Mononuclear cell (primary cell): ENCODE data around the gene GLB1L3. TPM values are rescaled to one million over a fixed set of nuclear protein-coding genes. Genes with fewer than 3 reads are reported as not detected.
"Not testable (repeated sequence)": the region's sequence is repeated elsewhere in the genome, so short reads cannot be mapped to it uniquely, and the experiment has no call there.

Experiments used
- H3K27me3 ChIP-seq: 2 replicates; pipeline ENCODE4 v1.6.0; 2011; ENCODE audit warnings: low read length, control low read depth; ENCODE audit not compliant: insufficient read depth
- H3K4me1 ChIP-seq: 2 replicates; pipeline ENCODE4 v1.5.1; 2011; ENCODE audit warnings: mild to moderate bottlenecking, low read length, control low read depth; ENCODE audit not compliant: insufficient read depth
- H3K4me3 ChIP-seq: 2 replicates; pipeline ENCODE4 v1.5.1; 2011; ENCODE audit warnings: mild to moderate bottlenecking, low read length, moderate library complexity
- H3K9me3 ChIP-seq: 2 replicates; pipeline ENCODE4 v1.5.1; 2011; ENCODE audit warnings: low read depth, mild to moderate bottlenecking, control low read depth, low read length
- total RNA-seq: library from RNA; depleted of rRNA; stranded (reverse); fragments of >200 nt; gene quantifications from one replicate; pipeline ENCODE4 v1.2.3, GENCODE V29; 2012

Gene GLB1L3
- total RNA-seq, 1 donor = 0.52 TPM

DNA sequence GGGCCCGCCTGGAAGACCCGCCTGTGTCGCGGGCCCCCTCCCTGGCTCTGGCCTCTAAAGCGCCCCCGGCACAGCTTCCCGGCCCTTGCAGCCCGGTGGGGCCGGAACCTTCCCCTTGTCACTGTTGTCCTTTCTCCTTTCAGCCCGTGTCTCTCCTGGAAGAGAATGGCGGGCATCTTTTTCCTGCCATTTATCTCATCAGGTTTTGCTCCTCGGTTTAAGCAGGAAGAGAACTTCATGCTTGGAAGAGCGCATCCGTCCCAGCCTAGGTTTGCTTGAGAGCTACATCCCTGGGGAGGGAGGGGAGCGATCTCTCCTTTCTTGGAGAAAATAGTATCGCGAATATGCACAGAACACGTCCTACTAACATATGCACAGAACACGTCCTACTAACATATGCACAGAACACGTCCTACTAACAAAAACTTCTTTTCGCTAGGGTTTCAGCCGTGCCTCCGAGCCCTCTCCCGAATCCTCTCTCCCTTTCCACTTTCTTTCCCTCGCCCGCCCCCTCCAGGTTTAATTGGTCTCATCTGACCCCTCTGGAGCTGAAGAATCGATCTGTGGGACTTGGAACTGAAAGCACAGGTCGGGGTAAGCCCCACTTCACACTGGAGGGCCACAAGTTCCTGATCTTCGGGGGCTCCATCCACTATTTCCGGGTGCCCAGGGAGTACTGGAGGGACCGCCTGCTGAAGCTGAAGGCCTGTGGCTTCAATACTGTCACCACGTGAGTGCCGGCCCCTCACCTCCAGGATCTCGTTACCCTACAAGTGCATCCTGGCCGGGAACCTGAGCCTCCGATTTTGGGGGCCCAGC, 1.2 kb downstream of the GLB1L3 start:
- no peak overlapping the region for H3K4me3 ChIP-seq
- H3K27me3 ChIP-seq = peaks cover 80% of the 10 kb centered on the region

DNA sequence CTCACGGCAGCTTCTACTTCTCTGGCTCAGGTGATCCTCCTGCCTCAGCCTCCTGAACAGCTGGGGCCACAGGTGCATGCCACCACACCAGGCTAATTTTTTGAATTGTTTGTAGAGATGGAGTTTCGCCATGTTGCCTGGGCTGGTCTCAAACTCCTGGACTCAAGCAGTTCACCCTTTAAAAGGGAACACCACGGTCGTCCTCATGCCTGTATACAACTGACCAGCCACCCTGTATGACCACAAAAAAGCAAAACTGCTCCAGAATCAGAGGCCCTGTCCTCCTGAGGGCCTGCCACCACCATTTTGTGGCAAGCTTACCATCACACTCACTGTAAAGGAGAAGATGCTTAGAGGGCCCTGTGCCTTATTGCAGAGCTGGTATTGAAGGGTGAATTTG, 2.2 kb downstream of the GLB1L3 start:
- H3K9me3 ChIP-seq = no peaks in the 10 kb centered on the region
- H3K4me3 ChIP-seq = no peak overlapping the region
- H3K27me3 ChIP-seq = peaks cover 70% of the 10 kb centered on the region
- H3K4me1 ChIP-seq = peaks cover 22% of the 10 kb centered on the region

More for the DNA sequence above, 1.2 kb downstream of the GLB1L3 start:
- Histone ChIP-seq H3K9me3 (no peaks in the 10 kb centered on the region), H3K4me1 (peaks cover 25% of the 10 kb centered on the region)

DNA sequence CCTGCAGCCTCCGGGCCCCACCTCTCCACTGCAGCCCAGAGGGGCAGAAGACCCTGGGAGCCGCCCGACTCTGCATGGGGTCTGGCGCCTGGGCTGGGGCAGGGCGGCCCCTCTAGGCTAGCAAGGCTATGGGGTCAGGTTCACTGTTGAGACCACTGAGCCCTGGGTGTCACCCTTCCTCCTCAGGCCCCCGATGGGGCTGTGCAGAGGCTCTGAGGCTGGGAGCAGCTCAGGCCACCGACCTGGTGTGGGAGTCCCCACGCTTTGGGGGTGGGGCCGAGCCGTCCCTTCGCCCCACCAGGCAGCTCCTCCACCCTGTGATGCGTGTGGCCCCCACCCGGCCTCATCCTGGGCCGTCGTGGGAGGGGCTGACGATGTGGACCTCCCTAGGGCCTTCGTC, 5.5 kb downstream of the GLB1L3 start:
- peaks cover 39% of the 10 kb centered on the region for H3K27me3 ChIP-seq
- not testable (repeated sequence) for H3K4me1 ChIP-seq, H3K9me3 ChIP-seq, H3K4me3 ChIP-seq

DNA sequence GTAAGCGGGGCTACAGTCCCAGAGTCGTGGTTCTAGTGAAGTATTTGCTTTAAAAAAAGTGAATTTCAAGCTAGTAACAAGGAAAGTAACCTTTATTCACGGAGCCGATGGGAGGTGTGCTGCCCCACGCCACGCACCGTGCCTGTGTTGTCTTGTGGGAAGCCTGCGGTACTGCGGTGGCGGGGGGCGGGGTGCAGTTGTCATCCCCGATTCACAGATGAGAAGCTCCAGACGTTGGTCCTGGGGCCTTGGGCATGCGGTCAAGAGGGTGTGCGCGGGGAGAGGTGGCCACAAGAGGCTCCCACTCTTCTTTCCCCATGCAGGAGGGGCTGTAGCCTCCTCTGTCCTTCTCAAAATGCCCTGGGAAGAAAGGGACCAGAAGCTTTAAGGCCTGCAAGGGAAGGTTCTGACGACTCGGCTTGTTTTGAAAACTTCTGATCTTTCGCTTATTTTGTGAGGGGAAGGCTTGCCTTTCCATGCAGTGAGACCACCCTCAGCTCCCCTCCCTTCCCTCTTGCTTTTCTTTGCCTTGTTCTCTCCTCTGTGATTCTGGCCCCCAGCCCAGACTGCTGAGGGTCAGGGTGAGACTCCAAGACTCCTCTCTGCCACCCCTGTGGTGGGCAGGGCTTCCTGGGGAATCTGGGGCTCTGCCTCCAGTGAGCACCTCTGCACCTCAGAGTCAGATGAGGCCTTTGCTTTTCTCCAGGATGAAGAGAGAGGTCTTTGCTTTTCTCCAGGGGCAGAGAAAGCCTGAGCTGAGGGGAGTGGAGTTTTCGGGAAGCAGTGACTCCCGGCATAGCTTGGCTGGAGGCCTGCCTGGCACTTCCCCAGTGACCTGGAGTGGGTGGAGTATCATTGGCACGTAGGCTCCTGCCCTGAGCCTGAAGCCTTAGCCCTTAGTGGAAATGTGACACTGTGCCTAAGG, 6.2 kb downstream of the GLB1L3 start:
- Histone ChIP-seq H3K27me3 (peaks cover 32% of the 10 kb centered on the region), H3K4me3 (no peak overlapping the region), H3K9me3 (no peaks in the 10 kb centered on the region), H3K4me1 (peaks cover under 1% of the 10 kb centered on the region)

DNA sequence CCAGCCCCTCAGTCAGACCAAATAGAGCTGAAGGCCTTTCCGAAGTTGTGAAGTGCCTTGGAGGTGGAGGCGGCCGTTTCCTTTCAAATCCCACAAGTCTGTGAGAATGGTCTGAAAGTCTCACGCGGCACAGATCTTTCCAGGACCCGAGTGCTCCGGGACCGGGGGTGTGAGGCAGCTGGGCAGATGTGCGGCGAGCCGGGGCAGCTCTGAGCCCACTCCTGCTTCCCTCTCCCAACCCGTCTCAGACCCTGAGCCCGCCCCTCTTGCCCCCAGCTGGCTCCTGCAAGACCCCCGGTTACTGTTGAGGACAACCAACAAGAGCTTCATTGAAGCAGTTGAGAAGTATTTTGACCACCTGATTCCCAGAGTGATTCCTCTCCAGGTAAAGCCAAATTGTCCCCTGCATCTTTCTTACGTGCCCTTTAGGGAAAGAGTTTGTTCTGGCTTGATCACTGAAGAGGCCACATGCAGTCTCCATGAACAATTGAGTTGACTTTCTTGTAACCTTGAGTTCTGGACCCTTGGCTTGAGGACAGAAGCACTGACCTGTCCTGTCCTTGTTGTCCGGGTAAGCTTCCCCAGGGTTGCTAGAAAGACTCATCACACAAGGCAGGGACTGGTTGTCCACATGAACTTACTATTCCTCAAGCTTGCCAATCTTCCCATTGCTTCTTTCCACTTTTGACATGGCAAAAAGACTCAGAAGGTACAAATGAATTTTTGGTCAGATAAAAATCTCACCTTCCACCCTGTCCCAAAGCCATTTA, 7.5 kb downstream of the GLB1L3 start:
- Histone ChIP-seq H3K4me1 (no peaks in the 10 kb centered on the region), H3K27me3 (peaks cover 20% of the 10 kb centered on the region), H3K4me3 (no peak overlapping the region), H3K9me3 (no peaks in the 10 kb centered on the region)

DNA sequence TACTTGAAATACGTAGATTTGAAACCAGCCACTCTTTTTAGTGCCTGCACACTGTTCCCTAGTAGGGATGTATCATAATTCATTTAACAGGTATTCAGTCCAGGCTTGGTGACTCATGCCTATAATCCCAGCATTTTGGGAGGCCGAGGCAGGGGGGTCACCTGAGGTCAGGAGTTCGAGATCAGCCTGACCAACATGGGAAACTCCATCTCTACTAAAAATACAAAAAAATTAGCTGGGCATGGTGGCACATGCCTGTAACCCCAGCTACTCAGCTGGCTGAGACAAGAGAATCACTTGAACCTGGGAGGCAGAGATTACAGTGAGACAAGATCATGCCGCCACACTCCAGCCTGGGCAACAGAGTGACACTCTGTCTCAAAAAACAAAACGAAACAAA, 8.2 kb downstream of the GLB1L3 start:
- not testable (repeated sequence) for H3K9me3 ChIP-seq, H3K4me3 ChIP-seq, H3K4me1 ChIP-seq
- peaks cover 14% of the 10 kb centered on the region for H3K27me3 ChIP-seq

DNA sequence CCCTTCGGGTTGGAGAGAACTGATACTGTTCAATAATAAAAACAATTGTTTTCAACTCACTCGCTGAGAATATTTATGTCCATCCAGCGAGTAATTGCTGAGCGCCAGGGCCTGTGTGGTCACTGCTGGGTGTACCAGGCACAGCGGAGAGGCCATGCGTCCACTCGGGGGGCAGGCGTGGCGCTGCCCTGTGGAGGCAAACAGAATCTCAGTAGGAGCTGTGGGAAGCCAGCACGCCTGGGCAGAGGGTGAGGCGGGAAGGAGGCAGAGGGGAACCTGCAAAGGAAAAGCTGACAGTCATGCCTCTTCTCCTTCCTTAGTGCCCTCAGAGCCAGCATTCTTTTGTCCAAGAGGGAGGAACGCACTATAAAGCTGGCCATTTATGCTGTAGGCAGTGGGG, 11.4 kb downstream of the GLB1L3 start:
- Histone ChIP-seq H3K9me3 (no peaks in the 10 kb centered on the region), H3K4me1 (no peaks in the 10 kb centered on the region), H3K4me3 (no peak overlapping the region), H3K27me3 (no peaks in the 10 kb centered on the region)

DNA sequence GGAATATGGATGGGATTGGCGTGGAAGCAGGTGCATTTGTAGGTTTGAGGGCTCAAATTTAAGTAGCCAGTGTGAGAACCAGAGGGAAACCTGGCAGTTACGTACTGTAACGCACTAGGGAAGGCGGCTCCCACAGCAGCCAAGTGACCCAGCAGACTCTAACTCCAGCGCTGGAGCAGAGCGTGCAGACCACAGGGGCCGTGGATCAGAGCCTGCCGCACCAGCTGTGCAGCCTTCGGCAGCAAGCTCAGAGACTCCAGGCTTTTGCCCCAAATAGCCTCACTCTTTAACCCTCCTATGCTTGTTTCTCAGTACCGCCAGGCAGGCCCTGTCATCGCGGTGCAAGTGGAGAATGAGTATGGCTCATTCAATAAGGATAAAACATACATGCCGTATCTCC, 12.3 kb downstream of the GLB1L3 start:
- Histone ChIP-seq H3K4me1 (no peaks in the 10 kb centered on the region), H3K27me3 (no peaks in the 10 kb centered on the region), H3K4me3 (no peak overlapping the region), H3K9me3 (no peaks in the 10 kb centered on the region)

DNA sequence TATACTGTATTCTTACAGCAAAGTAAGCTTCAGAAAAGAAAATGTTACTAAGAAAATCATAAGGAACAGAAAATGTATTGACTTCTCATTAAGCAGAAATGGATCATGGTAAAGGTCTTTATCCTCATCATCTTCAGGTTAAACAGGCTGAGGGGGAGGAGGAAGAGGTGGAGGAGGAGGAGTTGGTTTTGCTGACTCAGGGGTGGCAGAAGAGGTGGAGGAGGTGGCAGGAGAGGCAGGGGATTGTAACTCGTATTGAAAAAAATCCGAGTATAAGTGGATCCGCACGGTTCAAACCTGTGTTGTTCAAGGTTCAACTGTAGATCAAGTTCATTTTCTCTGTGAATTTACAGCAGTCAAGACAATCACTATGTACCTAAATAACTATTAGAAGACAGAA, 13.0 kb downstream of the GLB1L3 start:
- Histone ChIP-seq H3K4me3 (no peak overlapping the region), H3K27me3 (no peaks in the 10 kb centered on the region), H3K4me1 (no peaks in the 10 kb centered on the region), H3K9me3 (no peaks in the 10 kb centered on the region)

DNA sequence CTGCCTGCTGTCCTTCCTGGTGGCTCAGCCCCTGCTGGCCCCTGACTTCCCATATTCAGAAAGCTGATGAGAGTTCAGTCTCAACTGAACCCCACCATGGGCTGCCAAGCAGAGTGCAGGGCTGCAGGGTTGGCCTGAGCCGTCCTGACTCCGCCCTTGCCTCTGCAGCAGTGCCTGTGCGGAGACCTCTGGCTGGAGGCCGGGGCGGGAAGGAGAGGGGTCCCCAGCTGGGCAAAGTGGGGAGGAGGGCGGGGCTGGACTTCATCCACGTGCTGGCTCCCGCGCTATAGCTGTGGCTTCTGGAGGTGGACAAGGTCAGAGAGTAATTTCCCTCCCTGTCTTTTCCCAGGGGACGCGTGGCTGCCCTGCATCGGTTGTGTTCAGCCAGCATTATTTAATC, 13.6 kb downstream of the GLB1L3 start:
- no peaks in the 10 kb centered on the region for H3K4me1 ChIP-seq
- no peak overlapping the region for H3K4me3 ChIP-seq
- no peaks in the 10 kb centered on the region for H3K27me3 ChIP-seq
- H3K9me3 ChIP-seq = no peaks in the 10 kb centered on the region

DNA sequence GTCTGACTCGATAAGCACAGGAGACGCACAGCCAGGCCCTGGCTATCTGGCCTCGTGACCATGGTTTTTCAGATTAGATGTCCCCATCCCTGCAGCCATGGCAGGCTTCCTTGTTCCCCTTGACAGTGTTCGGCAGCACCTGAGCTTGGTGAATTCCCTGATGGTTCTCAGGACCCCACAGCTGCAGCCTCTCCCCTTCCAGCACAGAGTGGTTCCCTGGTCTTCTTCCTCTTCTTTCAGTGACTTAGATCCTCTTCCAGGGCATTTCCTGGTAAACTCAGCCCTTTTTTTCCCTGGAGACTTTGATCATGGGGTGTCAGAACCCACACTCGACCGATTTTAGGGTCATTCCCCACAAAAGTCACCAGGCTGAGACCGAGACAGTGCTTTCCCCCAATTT, 14.5 kb downstream of the GLB1L3 start:
- H3K4me3 ChIP-seq = no peak overlapping the region
- H3K4me1 ChIP-seq = no peaks in the 10 kb centered on the region

DNA sequence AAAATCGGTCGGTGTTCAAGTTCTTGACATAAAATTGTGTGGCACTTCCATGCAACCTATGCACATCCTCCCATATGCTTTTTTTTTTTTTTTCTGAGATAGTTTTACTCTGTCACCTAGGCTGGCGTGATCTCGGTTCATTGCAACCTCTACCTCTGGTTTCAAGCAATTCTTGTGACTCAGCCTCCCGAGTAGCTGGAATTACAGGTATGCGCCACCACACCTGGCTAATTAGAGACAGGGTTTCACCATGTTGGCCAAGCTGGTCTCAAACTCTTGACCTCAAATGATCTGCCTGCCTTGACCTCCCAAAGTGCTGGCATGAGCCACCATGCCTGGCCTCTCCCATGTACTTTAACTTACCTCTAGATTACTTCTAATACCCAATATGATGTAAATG, 15.0 kb downstream of the GLB1L3 start:
- Histone ChIP-seq H3K27me3 (no peaks in the 10 kb centered on the region), H3K9me3 (no peaks in the 10 kb centered on the region), H3K4me1 (no peaks in the 10 kb centered on the region), H3K4me3 (no peak overlapping the region)

More for the DNA sequence above, 14.5 kb downstream of the GLB1L3 start:
- H3K27me3 ChIP-seq = no peaks in the 10 kb centered on the region
- no peaks in the 10 kb centered on the region for H3K9me3 ChIP-seq

DNA sequence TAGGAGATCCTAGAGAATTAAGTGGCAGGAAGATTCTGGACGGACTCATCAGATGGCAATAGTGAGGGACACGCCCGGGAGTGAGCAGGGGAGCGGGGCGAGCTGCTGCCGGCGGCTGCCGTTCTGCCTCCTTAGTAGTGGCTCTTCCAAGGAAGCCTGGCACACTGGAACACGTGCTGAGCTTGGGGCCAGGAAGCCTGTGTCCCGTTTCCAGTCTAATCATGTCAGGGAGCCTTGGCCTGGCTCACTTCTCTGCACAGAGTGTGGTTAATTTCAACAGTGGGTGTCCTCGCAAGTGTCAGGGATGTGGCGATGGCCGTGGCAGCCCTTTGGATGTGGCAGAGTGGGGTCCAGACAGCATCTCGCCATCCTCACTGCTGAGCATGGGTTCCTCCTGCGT, 16.5 kb downstream of the GLB1L3 start:
- Histone ChIP-seq H3K9me3 (no peaks in the 10 kb centered on the region), H3K4me1 (no peaks in the 10 kb centered on the region), H3K4me3 (no peak overlapping the region), H3K27me3 (no peaks in the 10 kb centered on the region)

DNA sequence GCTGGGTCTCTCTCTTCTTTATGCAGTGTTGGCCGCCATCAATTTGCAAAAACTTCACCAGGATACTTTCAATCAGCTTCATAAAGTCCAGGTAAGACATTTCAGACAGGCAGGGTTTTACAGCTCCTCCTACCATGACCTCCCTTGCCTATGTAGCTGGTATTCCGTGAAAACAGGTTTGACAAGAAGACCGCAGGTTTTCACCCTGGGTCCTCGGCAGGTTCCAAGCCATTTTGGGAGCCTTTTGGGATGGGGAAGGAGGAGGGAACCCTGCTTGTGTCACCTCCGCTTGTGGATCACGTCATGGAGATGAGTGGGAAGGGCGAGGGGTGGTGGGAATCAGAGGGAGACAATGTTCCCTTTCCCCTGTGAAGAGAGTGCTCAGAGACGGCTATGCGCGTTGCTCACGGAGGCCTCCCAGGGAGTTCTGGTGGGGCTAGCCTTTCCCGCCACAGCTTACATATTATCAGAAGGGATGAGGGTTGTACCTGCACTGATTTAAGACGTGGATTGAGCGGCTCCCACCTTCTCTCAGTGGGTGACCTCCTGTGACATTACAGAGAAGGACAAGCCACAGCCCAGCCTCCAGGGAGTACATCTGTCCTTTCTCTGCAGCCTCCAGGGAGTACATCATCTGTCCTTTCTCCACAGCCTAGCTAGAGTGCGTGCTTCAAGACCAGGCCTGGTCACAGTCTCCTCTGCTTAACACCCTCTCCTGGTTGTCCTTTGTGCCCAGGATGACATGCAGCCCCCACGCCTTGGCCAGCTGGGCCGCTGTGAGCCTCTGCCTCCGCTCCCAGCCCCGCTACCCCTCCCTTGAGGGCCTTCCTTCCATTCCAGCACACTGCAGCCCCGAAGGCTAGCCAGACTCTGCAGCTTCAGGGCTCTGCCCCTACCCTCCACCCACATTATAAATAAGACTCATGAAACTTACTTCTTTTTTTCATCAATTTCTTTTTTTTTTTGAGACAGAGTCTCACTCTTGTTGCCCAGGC, 17.2 kb downstream of the GLB1L3 start:
- Histone ChIP-seq H3K4me1 (no peaks in the 10 kb centered on the region), H3K27me3 (no peaks in the 10 kb centered on the region), H3K9me3 (no peaks in the 10 kb centered on the region), H3K4me3 (no peak overlapping the region)
